Body of pancreas (tissue), 4 donors: ENCODE data around the gene PRPF8.

ENCODE experiments used
- POLR2A ChIP-seq, 3 donors: fragments of 450-650 bp; IDR thresholded peaks; one replicate each; pipeline ENCODE4 v1.6.1; 2016; ENCODE audit warnings: antibody characterized with exemption in 3 of 3, mild to moderate bottlenecking in 2 of 3
- TF ChIP-seq, protein P1 (sequence below), 7 experiments: fragments of 450-650 bp in 4 of 7; fragments of 200-600 bp in 3 of 7; sonication (generic) in 3 of 7; IDR thresholded peaks; one replicate each; pipeline ENCODE4 v1.5.1; 2016 to 2019; ENCODE audit warnings: antibody characterized with exemption in 7 of 7

DNA sequence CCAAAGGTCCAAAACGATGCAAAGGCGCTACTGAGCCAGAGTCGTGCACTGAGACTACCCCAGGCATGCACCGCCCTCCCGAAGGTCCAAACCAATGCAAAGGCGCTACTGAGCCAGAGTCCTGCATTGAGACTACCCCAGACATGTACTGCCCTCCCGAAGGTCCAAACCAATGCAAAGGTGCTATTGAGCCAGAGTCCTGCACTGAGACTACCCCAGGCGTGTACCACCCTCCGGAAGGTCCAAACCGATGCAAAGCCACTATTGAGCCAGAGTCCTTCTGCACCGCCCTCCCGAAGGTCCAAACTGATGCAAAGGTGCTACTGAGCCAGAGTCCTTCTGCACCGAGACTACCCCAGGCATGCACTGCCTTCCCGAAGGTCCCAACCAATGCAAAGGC is 83.1 kb downstream of the PRPF8 start:
- TF ChIP-seq, protein P1, sequence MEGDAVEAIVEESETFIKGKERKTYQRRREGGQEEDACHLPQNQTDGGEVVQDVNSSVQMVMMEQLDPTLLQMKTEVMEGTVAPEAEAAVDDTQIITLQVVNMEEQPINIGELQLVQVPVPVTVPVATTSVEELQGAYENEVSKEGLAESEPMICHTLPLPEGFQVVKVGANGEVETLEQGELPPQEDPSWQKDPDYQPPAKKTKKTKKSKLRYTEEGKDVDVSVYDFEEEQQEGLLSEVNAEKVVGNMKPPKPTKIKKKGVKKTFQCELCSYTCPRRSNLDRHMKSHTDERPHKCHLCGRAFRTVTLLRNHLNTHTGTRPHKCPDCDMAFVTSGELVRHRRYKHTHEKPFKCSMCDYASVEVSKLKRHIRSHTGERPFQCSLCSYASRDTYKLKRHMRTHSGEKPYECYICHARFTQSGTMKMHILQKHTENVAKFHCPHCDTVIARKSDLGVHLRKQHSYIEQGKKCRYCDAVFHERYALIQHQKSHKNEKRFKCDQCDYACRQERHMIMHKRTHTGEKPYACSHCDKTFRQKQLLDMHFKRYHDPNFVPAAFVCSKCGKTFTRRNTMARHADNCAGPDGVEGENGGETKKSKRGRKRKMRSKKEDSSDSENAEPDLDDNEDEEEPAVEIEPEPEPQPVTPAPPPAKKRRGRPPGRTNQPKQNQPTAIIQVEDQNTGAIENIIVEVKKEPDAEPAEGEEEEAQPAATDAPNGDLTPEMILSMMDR (IDR thresholded peaks at IDR 0.05), result no peak
- TF ChIP-seq POLR2A (IDR thresholded peaks at IDR 0.05), result no peak
